DMS79 (cell line): Measurements from ENCODE around the gene GOLGA6L2.
"Not testable (repeated sequence)": the region's sequence is repeated elsewhere in the genome, so short reads cannot be mapped to it uniquely, and the experiment has no call there.

ENCODE experiments used
- DNase-seq: peaks from one replicate; lab custom pipeline; 2025; lab: John Stamatoyannopoulos, UW

GOLGA6L2 gene

GRCh38 chr15:23447107-23447500 lies at the start of gene GOLGA6L2:
TSS of gene GOLGA6L2 (minus strand) at chr15:23447243. CDS start at chr15:23447181, 62 bp downstream.
- DNase-seq: no peak

GRCh38 chr15:23484870-23485269 lies 37.8 kb upstream of the GOLGA6L2 start:
- DNase-seq: no peak

- no peak for DNase-seq
These were observed 36.8 kb upstream of the GOLGA6L2 start for GRCh38 chr15:23483821-23484299.

GRCh38 chr15:23482764-23483489 lies 35.9 kb upstream of the GOLGA6L2 start:
- no peak for DNase-seq

GRCh38 chr15:23482228-23482627 lies 35.2 kb upstream of the GOLGA6L2 start:
- DNase-seq: no peak

- DNase-seq: no peak
These were observed 30.9 kb upstream of the GOLGA6L2 start for GRCh38 chr15:23477920-23478319.

- no peak for DNase-seq
These were observed 25.6 kb upstream of the GOLGA6L2 start for GRCh38 chr15:23472678-23473077.

- DNase-seq: no peak
These were observed 25.0 kb upstream of the GOLGA6L2 start for GRCh38 chr15:23472033-23472432.

- no peak for DNase-seq
These were observed 20.1 kb upstream of the GOLGA6L2 start for GRCh38 chr15:23467110-23467600.

GRCh38 chr15:23457890-23458289 lies 10.8 kb upstream of the GOLGA6L2 start:
- DNase-seq: no peak

GRCh38 chr15:23446215-23447106 lies 582 bp downstream of the GOLGA6L2 start:
- no peak for DNase-seq

GRCh38 chr15:23444269-23444668 lies 2.8 kb downstream of the GOLGA6L2 start:
- DNase-seq: no peak

- DNase-seq: no peak
These were observed 5.8 kb downstream of the GOLGA6L2 start for GRCh38 chr15:23441204-23441603.

GRCh38 chr15:23440596-23440995 lies 6.4 kb downstream of the GOLGA6L2 start:
- no peak for DNase-seq

- DNase-seq: no peak
These were observed 7.5 kb downstream of the GOLGA6L2 start for GRCh38 chr15:23439513-23439912.

- DNase-seq: no peak
These were observed 8.1 kb downstream of the GOLGA6L2 start for GRCh38 chr15:23438816-23439466.

- DNase-seq: no peak
These were observed 9.4 kb downstream of the GOLGA6L2 start for GRCh38 chr15:23437673-23438072.

- no peak for DNase-seq
These were observed 9.9 kb downstream of the GOLGA6L2 start for GRCh38 chr15:23437146-23437545.

- DNase-seq: no peak
These were observed 10.6 kb downstream of the GOLGA6L2 start for GRCh38 chr15:23436421-23436820.

- DNase-seq: not testable (repeated sequence)
These were observed 12.3 kb downstream of the GOLGA6L2 start for GRCh38 chr15:23434699-23435098.

- DNase-seq: not testable (repeated sequence)
These were observed 21.7 kb downstream of the GOLGA6L2 start for GRCh38 chr15:23425327-23425726.
